Loucy (cell line): ENCODE results near the gene MCAT.

Experiments
- CTCF ChIP-seq: fragments of 200-600 bp; sonication (generic); conservative IDR thresholded peaks from 2 replicates; pipeline ENCODE4 v1.5.1; 2014; ENCODE audit warnings: mild to moderate bottlenecking, antibody characterized with exemption, low read length
- EZH2phosphoT487 ChIP-seq: fragments of 200-600 bp; IDR thresholded peaks from 2 replicates; pipeline ENCODE4 v1.6.1; 2018; ENCODE audit warnings: antibody characterized with exemption, mild to moderate bottlenecking, moderate library complexity, borderline replicate concordance

- TF ChIP-seq CTCF: no peak
- TF ChIP-seq EZH2phosphoT487: no peak
These were observed 9.3 kb upstream of the MCAT start for GRCh38 chr22:43152357-43153071.
